ENCODE results near the gene TBC1D4. TPM values are rescaled to one million over a fixed set of nuclear protein-coding genes. Genes with fewer than 3 reads are reported as not detected.

The TBC1D4 gene
- polyA plus RNA-seq, 1 donor from 2014 or later: 3.9 TPM

GRCh38 chr13:75417656-75418055 is 64.3 kb downstream of the TBC1D4 start:
- Histone ChIP-seq H3K36me3 (ENCODE audit: insufficient read depth, low read length) (no peaks in the 10 kb centered on the region), H3K4me2 (ENCODE audit: low read length) (no peak overlapping the region), H3K27me3 (ENCODE audit: insufficient read depth, low read depth, low read length) (no peaks in the 10 kb centered on the region), H3F3A (ENCODE audit: insufficient read depth, low read length, poor library complexity, severe bottlenecking) (no peaks in the 10 kb centered on the region), H3K4me3 (ENCODE audit: low read length) (no peak overlapping the region), H3K9ac (ENCODE audit: low read length) (no peak overlapping the region), H2AFZ (ENCODE audit: low read depth, low read length) (no peak overlapping the region), H3K27ac (ENCODE audit: low read length) (no peak overlapping the region), H4K20me1 (ENCODE audit: insufficient read depth) (no peaks in the 10 kb centered on the region), H3K79me2 (replicated peaks; ENCODE audit: insufficient read depth, low read length) (no peaks in the 10 kb centered on the region), H3K9me3 (ENCODE audit: low read length) (no peaks in the 10 kb centered on the region), H3K9me2 (ENCODE audit: insufficient read depth, low read length) (no peaks in the 10 kb centered on the region)
- TF ChIP-seq CTCF (IDR thresholded peaks at IDR 0.05; ENCODE audit: poor library complexity, severe bottlenecking): no peak
- TF ChIP-seq REST (IDR thresholded peaks at IDR 0.05; ENCODE audit: borderline replicate concordance): no peak
- no peak for TF ChIP-seq RAD21 (conservative IDR thresholded peaks at IDR 0.05)
- TF ChIP-seq EZH2 (IDR thresholded peaks at IDR 0.05; ENCODE audit: borderline replicate concordance, insufficient read depth, low read length, poor library complexity, severe bottlenecking): no peak
- TF ChIP-seq TAF1 (IDR thresholded peaks at IDR 0.05; ENCODE audit: low read depth): no peak
- no peak for TF ChIP-seq POLR2AphosphoS5 (IDR thresholded peaks at IDR 0.05)
- no peak for TF ChIP-seq SMC3 (conservative IDR thresholded peaks at IDR 0.05; ENCODE audit: poor library complexity)
- TF ChIP-seq MXI1 (conservative IDR thresholded peaks at IDR 0.05; ENCODE audit: poor library complexity, severe bottlenecking): no peak

DNA sequence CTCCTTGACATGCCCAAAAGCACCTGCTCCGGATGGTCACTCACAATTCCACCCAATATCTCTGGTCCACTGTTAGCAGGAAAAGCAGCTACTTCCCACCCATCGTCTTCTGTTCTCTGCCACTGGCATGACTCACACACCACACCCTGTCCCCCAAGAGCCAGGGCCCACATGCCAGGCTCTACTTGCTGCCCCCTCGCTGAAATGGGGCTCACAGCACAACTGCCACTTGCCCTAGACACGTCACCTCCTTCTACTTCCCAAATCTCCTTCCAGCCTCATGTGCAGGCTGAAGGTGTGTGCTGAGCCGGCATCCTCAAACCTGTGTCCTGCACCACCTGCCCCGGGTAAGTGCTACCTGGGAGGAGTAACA is 65.0 kb downstream of the TBC1D4 start:
- H3K36me3 ChIP-seq (ENCODE audit: insufficient read depth, low read length): no peaks in the 10 kb centered on the region
- no peaks in the 10 kb centered on the region for H3K9me2 ChIP-seq (ENCODE audit: insufficient read depth, low read length)
- H3K9ac ChIP-seq (ENCODE audit: low read length): no peak overlapping the region
- no peak overlapping the region for H3K4me3 ChIP-seq (ENCODE audit: low read length)
- no peak overlapping the region for H2AFZ ChIP-seq (ENCODE audit: low read depth, low read length)
- no peak overlapping the region for H3K27ac ChIP-seq (ENCODE audit: low read length)
- H3K4me2 ChIP-seq (ENCODE audit: low read length): no peak overlapping the region
- no peaks in the 10 kb centered on the region for H4K20me1 ChIP-seq (ENCODE audit: insufficient read depth)
- H3K27me3 ChIP-seq (ENCODE audit: insufficient read depth, low read depth, low read length): no peaks in the 10 kb centered on the region
- no peak for TF ChIP-seq SMC3 (conservative IDR thresholded peaks at IDR 0.05; ENCODE audit: poor library complexity)
- no peak for TF ChIP-seq RAD21 (conservative IDR thresholded peaks at IDR 0.05)
- no peak for TF ChIP-seq EZH2 (IDR thresholded peaks at IDR 0.05; ENCODE audit: borderline replicate concordance, insufficient read depth, low read length, poor library complexity, severe bottlenecking)
- TF ChIP-seq MXI1 (conservative IDR thresholded peaks at IDR 0.05; ENCODE audit: poor library complexity, severe bottlenecking): no peak
- no peak for TF ChIP-seq REST (IDR thresholded peaks at IDR 0.05; ENCODE audit: borderline replicate concordance)
- TF ChIP-seq TAF1 (IDR thresholded peaks at IDR 0.05; ENCODE audit: low read depth): no peak
- no peak for TF ChIP-seq POLR2AphosphoS5 (IDR thresholded peaks at IDR 0.05)
- TF ChIP-seq CTCF (IDR thresholded peaks at IDR 0.05; ENCODE audit: poor library complexity, severe bottlenecking): no peak
- TF ChIP-seq EP300 (conservative IDR thresholded peaks at IDR 0.05; ENCODE audit: poor library complexity, severe bottlenecking): no peak
- H3F3A ChIP-seq (ENCODE audit: insufficient read depth, low read length, poor library complexity, severe bottlenecking): no peaks in the 10 kb centered on the region
- no peaks in the 10 kb centered on the region for H3K9me3 ChIP-seq (ENCODE audit: low read length)
- no peaks in the 10 kb centered on the region for H3K79me2 ChIP-seq (replicated peaks; ENCODE audit: insufficient read depth, low read length)
